ENCODE measurements around the gene LRRC70. TPM values are rescaled to one million over a fixed set of nuclear protein-coding genes. Genes with fewer than 3 reads are reported as not detected.

Gene LRRC70
- total RNA-seq, 2 experiments from 2014 or later: 0.34 to 0.40 TPM

DNA sequence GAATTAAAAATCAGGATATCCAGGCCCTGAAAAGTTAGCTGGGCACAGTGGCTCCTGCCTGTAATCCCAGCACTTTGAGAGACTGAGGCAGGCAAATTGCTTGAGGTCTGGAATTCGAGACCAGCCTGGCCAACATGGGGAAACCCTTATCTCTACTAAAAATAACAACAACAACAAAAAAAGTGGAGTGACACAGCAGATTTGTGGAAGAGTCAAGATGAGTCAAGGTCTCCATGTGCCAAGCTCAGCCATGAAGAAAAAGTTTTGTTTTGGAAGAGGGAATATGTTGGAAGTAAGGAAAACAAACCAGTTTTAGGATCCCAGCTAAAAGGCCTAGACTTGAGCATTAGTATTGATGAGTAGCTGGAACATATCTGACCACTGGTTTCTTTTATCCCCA, 14.7 kb downstream of the LRRC70 start:
- ChIA-PET CTCF (no interaction called here), POLR2A (no interaction called here)
- Mint-ChIP-seq H3K4me3 (no peak overlapping the region), H3K27ac (no peak overlapping the region), H3K4me1 (ENCODE audit: low read depth) (no peaks in the 10 kb centered on the region), H3K27me3 (no peaks in the 10 kb centered on the region), H3K9me3 (no peaks in the 10 kb centered on the region), H3K36me3 (peaks cover 17% of the 10 kb centered on the region)
- intact Hi-C loops (cut with micrococcal nuclease): no loop called here
- no peak for DNase-seq

DNA sequence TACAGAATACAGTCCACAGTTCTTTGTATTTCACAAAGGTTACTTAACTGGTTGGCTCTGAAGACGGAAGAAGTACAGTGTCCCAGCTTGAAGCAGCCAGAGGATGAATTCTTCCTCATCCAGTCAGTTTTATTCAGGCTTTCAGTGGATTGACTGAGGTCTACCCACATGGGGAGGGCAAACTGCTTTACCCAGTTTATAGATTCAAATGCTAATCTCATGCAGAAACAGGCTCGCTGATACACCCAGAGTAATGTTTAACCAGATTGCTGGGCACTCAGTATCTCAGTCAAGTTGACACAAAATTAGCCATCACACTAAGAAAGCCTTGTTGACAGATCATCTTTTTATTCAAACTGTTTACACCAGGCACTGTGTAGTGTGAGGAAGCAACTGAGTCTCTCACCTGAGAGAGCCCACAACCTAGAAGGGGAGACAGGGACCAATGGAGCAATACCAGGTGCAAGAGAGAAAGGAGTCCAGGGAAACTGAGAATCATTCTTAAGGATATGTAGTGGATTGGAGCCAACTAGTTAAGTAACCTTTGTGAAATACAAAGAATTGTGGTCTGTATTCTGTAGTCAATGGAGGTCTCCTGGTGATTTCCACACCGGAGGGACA, 15.9 kb downstream of the LRRC70 start:
- ChIA-PET CTCF (no interaction called here), POLR2A (no interaction called here)
- DNase-seq: no peak
- intact Hi-C loops (cut with micrococcal nuclease): no loop called here
- Mint-ChIP-seq H3K27me3 (no peaks in the 10 kb centered on the region), H3K9me3 (no peaks in the 10 kb centered on the region), H3K4me3 (no peak overlapping the region), H3K4me1 (ENCODE audit: low read depth) (no peaks in the 10 kb centered on the region), H3K36me3 (peaks cover 17% of the 10 kb centered on the region), H3K27ac (no peak overlapping the region)

GRCh38 chr5:62596096-62596495, 17.5 kb downstream of the LRRC70 start:
- H3K4me3 Mint-ChIP-seq: no peak overlapping the region
- no peaks in the 10 kb centered on the region for H3K9me3 Mint-ChIP-seq
- H3K27me3 Mint-ChIP-seq: no peaks in the 10 kb centered on the region
- POLR2A ChIA-PET: interaction anchor here (0.6 kb wide), 1 partner anchor 466 kb away, joined by 3 read pairs; no protein-coding TSS in a partner anchor
- intact Hi-C loops (cut with micrococcal nuclease): no loop called here
- H3K36me3 Mint-ChIP-seq: peaks cover 17% of the 10 kb centered on the region
- no peak overlapping the region for H3K27ac Mint-ChIP-seq
- H3K4me1 Mint-ChIP-seq (ENCODE audit: low read depth): peaks cover 3% of the 10 kb centered on the region
- CTCF ChIA-PET: no interaction called here
- no peak for DNase-seq

DNA sequence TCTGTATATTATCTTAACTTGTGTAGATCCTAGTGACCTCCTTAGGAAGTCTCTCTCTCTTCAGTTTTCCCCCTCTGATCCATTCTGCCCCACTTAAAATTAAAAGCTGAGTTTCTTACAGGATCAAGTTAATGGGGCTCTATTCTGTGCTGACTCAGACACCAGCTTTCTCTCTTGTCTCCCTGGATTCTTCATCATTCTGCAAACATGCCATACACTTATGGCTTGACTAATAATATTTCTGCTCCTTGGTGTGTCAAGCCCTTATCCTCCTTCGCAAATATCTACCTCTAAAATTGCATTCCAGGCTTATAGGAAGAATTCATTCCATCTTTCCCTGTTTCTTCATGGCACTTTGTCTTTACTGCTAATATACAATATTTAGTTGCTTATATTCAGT, 18.1 kb downstream of the LRRC70 start:
- DNase-seq: no peak
- Mint-ChIP-seq H3K4me1 (ENCODE audit: low read depth) (peaks cover 3% of the 10 kb centered on the region), H3K9me3 (no peaks in the 10 kb centered on the region), H3K4me3 (no peak overlapping the region), H3K27ac (no peak overlapping the region), H3K27me3 (no peaks in the 10 kb centered on the region), H3K36me3 (peaks cover 13% of the 10 kb centered on the region)
- ChIA-PET CTCF (no interaction called here), POLR2A (no interaction called here)
- intact Hi-C loops (cut with micrococcal nuclease): no loop called here

GRCh38 chr5:62597314-62597713, 18.7 kb downstream of the LRRC70 start:
- no peak for DNase-seq
- Mint-ChIP-seq H3K4me1 (ENCODE audit: low read depth) (peaks cover 3% of the 10 kb centered on the region), H3K4me3 (no peak overlapping the region), H3K9me3 (no peaks in the 10 kb centered on the region), H3K27me3 (no peaks in the 10 kb centered on the region), H3K27ac (no peak overlapping the region), H3K36me3 (peaks cover 7% of the 10 kb centered on the region)
- ChIA-PET POLR2A (no interaction called here), CTCF (no interaction called here)
- intact Hi-C loops (cut with micrococcal nuclease): no loop called here

- DNase-seq: no peak
- Mint-ChIP-seq H3K9me3 (no peaks in the 10 kb centered on the region), H3K4me1 (ENCODE audit: low read depth) (peaks cover 5% of the 10 kb centered on the region), H3K36me3 (peaks cover 11% of the 10 kb centered on the region), H3K27ac (no peak overlapping the region), H3K4me3 (no peak overlapping the region), H3K27me3 (no peaks in the 10 kb centered on the region)
- ChIA-PET CTCF (no interaction called here), POLR2A (no interaction called here)
- intact Hi-C loops (cut with micrococcal nuclease): no loop called here
These were observed 22.1 kb downstream of the LRRC70 start for GRCh38 chr5:62600560-62601252.

- Mint-ChIP-seq H3K4me1 (ENCODE audit: low read depth) (peaks cover 11% of the 10 kb centered on the region), H3K9me3 (no peaks in the 10 kb centered on the region), H3K4me3 (no peak overlapping the region), H3K27me3 (no peaks in the 10 kb centered on the region), H3K27ac (no peak overlapping the region), H3K36me3 (peaks cover 24% of the 10 kb centered on the region)
- ChIA-PET POLR2A (no interaction called here), CTCF (no interaction called here)
- intact Hi-C loops (cut with micrococcal nuclease): no loop called here
- DNase-seq: no peak
These were observed 25.3 kb downstream of the LRRC70 start for GRCh38 chr5:62603934-62604333.

DNA sequence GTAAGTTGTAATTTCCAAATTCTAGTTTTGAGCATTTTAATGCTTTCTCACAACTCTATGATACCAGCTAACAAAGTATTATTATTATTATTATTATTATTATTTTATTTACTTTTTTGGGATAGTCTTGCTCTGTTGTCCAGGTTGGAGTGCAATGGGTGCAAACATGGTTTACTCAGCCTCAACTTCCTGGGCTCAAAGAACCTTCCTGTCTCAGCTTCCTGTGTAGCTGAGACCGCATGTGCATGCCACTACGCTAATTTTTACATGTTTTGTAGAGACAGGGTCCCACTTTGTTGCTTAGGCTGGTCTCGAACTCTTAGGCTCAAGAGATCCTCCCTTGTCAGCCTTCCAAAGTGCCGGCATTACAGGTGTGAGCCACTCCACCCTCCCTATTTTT, 27.0 kb downstream of the LRRC70 start:
- ChIA-PET CTCF (no interaction called here), POLR2A (no interaction called here)
- intact Hi-C loops (cut with micrococcal nuclease): no loop called here
- H3K4me3 Mint-ChIP-seq: no peak overlapping the region
- H3K27me3 Mint-ChIP-seq: no peaks in the 10 kb centered on the region
- H3K36me3 Mint-ChIP-seq: peaks cover 33% of the 10 kb centered on the region
- peaks cover 11% of the 10 kb centered on the region for H3K4me1 Mint-ChIP-seq (ENCODE audit: low read depth)
- no peak for DNase-seq
- H3K27ac Mint-ChIP-seq: no peak overlapping the region
- no peaks in the 10 kb centered on the region for H3K9me3 Mint-ChIP-seq

- CTCF ChIA-PET: no interaction called here
- POLR2A ChIA-PET: interaction anchor here (0.7 kb wide), 1 partner anchor 11 kb away, joined by 3 read pairs; no protein-coding TSS in a partner anchor
- Mint-ChIP-seq H3K4me1 (ENCODE audit: low read depth) (peaks cover 8% of the 10 kb centered on the region), H3K4me3 (no peak overlapping the region), H3K27ac (no peak overlapping the region), H3K27me3 (no peaks in the 10 kb centered on the region), H3K36me3 (peaks cover 34% of the 10 kb centered on the region), H3K9me3 (no peaks in the 10 kb centered on the region)
- DNase-seq: no peak
- intact Hi-C loops (cut with micrococcal nuclease): no loop called here
These were observed 28.3 kb downstream of the LRRC70 start for GRCh38 chr5:62606878-62607277.

DNA sequence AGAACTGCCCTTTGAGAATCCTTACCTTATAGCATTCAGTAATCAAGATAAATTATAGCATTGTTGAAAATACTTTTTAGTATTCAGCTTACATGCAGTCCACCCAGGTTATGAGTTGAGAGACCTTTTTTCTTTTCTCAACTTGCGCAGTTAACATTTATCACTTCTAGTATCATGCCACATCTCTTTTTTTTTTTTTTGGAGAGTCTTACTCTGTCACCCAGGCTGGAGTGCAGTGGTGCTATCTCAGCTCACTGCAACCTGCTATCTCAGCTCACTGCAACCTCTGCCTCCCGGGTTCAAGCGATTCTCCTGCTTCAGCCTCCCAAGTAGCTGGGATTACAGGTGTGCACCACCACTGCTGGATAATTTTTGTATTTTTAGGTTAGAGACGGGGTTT, 29.0 kb downstream of the LRRC70 start:
- intact Hi-C loops (cut with micrococcal nuclease): no loop called here
- CTCF ChIA-PET: no interaction called here
- H3K4me3 Mint-ChIP-seq: no peak overlapping the region
- no peak overlapping the region for H3K27ac Mint-ChIP-seq
- H3K4me1 Mint-ChIP-seq (ENCODE audit: low read depth): peaks cover 8% of the 10 kb centered on the region
- no peaks in the 10 kb centered on the region for H3K9me3 Mint-ChIP-seq
- POLR2A ChIA-PET: interaction anchor here (0.7 kb wide), 1 partner anchor 10 kb away, joined by 3 read pairs; no protein-coding TSS in a partner anchor
- no peak for DNase-seq
- peaks cover 33% of the 10 kb centered on the region for H3K36me3 Mint-ChIP-seq
- no peaks in the 10 kb centered on the region for H3K27me3 Mint-ChIP-seq

DNA sequence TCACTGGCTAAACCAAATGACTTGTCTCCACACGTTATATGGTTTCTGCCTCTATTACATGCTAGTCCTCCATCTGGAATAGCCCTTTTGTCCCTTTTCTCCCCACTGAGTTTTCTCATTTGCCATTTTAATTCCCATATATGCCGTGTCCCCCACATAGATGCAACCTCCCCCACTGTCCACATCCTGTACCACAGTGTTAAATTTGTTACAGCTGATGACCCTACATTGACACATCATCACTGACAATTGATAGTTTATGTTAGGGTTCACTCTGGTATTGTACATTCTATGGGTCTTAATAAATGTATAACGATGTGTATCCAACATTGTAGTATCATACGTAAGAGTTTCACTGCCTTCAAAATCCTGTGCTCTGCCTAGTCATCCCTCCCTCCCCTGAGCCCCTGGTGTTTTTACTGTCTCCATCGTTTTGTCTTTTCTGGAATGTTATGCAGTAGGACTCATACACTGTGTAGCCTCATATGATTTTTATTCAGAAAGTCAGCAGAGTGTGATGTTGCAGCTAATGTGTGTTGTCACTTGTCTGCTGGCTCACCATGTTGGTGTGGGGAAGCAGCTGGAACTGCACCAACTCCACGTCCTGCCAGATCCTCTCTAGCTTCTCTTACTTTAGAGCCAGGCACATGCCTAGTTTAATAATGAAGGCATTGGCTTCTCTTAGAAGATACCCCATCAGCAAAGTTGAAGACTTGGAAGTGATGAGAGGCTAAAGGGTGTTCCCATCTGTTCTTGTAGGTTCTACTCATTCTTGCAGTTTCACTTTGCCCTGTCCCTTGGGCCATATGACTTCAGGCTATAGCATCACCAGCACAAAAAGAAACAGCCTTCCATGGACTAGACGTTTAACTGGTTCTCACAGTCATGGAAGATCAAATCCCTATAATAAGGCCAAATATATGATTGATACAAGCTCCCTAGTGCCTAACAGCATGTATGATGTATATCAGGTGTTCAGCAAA, 30.2 kb downstream of the LRRC70 start:
- ChIA-PET CTCF (no interaction called here), POLR2A (no interaction called here)
- DNase-seq: no peak
- Mint-ChIP-seq H3K36me3 (peaks cover 30% of the 10 kb centered on the region), H3K4me3 (no peak overlapping the region), H3K9me3 (no peaks in the 10 kb centered on the region), H3K27me3 (no peaks in the 10 kb centered on the region), H3K4me1 (ENCODE audit: low read depth) (peaks cover 8% of the 10 kb centered on the region), H3K27ac (no peak overlapping the region)
- intact Hi-C loops (cut with micrococcal nuclease): no loop called here

DNA sequence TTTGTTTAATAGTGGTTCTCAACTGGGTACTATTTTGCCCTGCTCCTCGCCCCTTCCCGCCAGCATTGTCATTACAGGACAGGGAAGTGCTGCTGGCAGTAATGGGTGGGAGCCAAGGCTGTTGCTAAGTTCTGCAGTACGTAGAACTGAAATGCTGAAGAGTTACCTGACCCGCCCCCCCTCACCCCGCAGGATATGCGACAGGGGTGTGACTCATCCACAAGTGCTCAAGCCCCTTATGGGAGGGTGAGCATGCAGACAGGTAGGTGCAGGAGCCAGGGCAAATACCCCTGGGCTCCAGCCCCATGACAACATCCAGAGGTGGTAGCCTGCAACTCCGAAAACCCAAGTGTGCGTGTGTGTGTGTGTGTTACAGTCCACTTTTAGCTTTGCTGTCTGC, 35.7 kb downstream of the LRRC70 start:
- intact Hi-C loops (cut with micrococcal nuclease): no loop called here
- H3K4me1 Mint-ChIP-seq (ENCODE audit: low read depth): no peaks in the 10 kb centered on the region
- peaks cover 13% of the 10 kb centered on the region for H3K36me3 Mint-ChIP-seq
- CTCF ChIA-PET: no interaction called here
- POLR2A ChIA-PET: no interaction called here
- no peak overlapping the region for H3K4me3 Mint-ChIP-seq
- H3K9me3 Mint-ChIP-seq: no peaks in the 10 kb centered on the region
- H3K27me3 Mint-ChIP-seq: no peaks in the 10 kb centered on the region
- no peak for DNase-seq
- H3K27ac Mint-ChIP-seq: no peak overlapping the region
